ENCODE measurements around the gene CR1.

- TF ChIP-seq CTCF (IDR thresholded peaks at IDR 0.05) (no peak), ZFX (IDR thresholded peaks at IDR 0.05; ENCODE audit: borderline replicate concordance) (no peak)
These were observed 14.5 kb downstream of the CR1 start for GRCh38 chr1:207510444-207510843.
